ENCODE results near the gene PAEP. TPM values are rescaled to one million over a fixed set of nuclear protein-coding genes. Genes with fewer than 3 reads are reported as not detected.

PAEP gene
- polyA plus RNA-seq, 1 donor (not counting 4 experiments of a cell fraction or from before 2014, with no cell fraction given), result not detected

- TF ChIP-seq, protein P1, sequence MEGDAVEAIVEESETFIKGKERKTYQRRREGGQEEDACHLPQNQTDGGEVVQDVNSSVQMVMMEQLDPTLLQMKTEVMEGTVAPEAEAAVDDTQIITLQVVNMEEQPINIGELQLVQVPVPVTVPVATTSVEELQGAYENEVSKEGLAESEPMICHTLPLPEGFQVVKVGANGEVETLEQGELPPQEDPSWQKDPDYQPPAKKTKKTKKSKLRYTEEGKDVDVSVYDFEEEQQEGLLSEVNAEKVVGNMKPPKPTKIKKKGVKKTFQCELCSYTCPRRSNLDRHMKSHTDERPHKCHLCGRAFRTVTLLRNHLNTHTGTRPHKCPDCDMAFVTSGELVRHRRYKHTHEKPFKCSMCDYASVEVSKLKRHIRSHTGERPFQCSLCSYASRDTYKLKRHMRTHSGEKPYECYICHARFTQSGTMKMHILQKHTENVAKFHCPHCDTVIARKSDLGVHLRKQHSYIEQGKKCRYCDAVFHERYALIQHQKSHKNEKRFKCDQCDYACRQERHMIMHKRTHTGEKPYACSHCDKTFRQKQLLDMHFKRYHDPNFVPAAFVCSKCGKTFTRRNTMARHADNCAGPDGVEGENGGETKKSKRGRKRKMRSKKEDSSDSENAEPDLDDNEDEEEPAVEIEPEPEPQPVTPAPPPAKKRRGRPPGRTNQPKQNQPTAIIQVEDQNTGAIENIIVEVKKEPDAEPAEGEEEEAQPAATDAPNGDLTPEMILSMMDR (optimal IDR thresholded peaks at IDR 0.05 in 1 of 3, IDR thresholded peaks at IDR 0.05 in 1 of 3, conservative IDR thresholded peaks at IDR 0.05 in 1 of 3; ENCODE audit: extremely low read depth in 1 of 3, insufficient read depth in 2 of 3, low read length in 3 of 3), result no peak
- TF ChIP-seq EZH2 (IDR thresholded peaks at IDR 0.05; ENCODE audit: low read length), result no peak
- H3K27me3 ChIP-seq (ENCODE audit: control insufficient read depth, extremely low read depth, insufficient read depth, low read length), result no peaks in the 10 kb centered on the region
- DNase-seq (ENCODE audit: low read depth, low spot score) (no peak), FAIRE-seq (no peak)
- no peaks in the 10 kb centered on the region for H3K4me1 ChIP-seq (ENCODE audit: control insufficient read depth, extremely low read depth, insufficient read depth, low read length)
- H3K4me2 ChIP-seq (ENCODE audit: control insufficient read depth, extremely low read depth, insufficient read depth, low read depth, low read length), result no peak overlapping the region
- H4K20me1 ChIP-seq (ENCODE audit: control insufficient read depth, extremely low read depth, insufficient read depth, low read length), result no peaks in the 10 kb centered on the region
- H3K27ac ChIP-seq (ENCODE audit: control insufficient read depth, insufficient read depth, low read length), result no peak overlapping the region
- no peaks in the 10 kb centered on the region for H3K79me2 ChIP-seq (ENCODE audit: control insufficient read depth, insufficient read depth, low read length)
- H3K4me3 ChIP-seq (ENCODE audit: control insufficient read depth in 2 of 3, extremely low read depth in 1 of 3, insufficient read depth in 2 of 3, low read depth in 1 of 3, low read length in 3 of 3), result no peak overlapping the region
- dilution Hi-C loops (cut with MboI; ENCODE audit: extremely low pct_ligation_motif_present, low sequenced_read_pairs), result no loop called here
- H3K9me1 ChIP-seq (ENCODE audit: control insufficient read depth, extremely low read depth, insufficient read depth, low read length), result no peaks in the 10 kb centered on the region
- H3K9ac ChIP-seq (ENCODE audit: control insufficient read depth, extremely low read depth, insufficient read depth, low read length), result no peak overlapping the region
- no peaks in the 10 kb centered on the region for H3K9me3 ChIP-seq (ENCODE audit: control insufficient read depth, low read depth, low read length)
- no peak overlapping the region for H2AFZ ChIP-seq (ENCODE audit: control insufficient read depth, low read length)
- no peaks in the 10 kb centered on the region for H3K36me3 ChIP-seq (ENCODE audit: control insufficient read depth in 2 of 2, extremely low read depth in 1 of 2, insufficient read depth in 2 of 2, low read length in 2 of 2)
Measured at GRCh38 chr9:135573124-135573523, 11.6 kb downstream of the PAEP start.

DNA sequence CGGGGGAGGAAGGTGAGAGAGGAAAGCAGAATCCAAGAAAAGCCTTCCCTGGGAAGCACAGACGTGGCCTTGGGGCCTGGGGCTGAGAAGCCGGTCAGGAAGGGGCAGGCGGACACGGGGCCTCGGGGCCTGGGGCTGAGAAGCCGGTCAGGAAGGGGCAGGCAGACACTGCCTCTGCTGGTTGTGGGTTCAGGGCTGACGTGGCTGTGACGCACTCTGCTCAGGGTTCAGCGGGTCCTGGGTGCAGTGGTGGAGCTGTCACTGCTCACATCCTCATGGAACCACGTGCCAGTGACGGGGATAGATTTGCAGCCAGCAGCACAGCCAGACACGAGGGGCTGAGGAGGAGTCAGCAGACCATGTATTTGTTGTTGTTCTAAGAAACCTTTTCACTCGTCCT lies 12.8 kb downstream of the PAEP start:
- Histone ChIP-seq H2AFZ (ENCODE audit: control insufficient read depth, low read length) (no peak overlapping the region), H3K4me3 (ENCODE audit: control insufficient read depth in 2 of 3, extremely low read depth in 1 of 3, insufficient read depth in 2 of 3, low read depth in 1 of 3, low read length in 3 of 3) (no peak overlapping the region), H3K9me1 (ENCODE audit: control insufficient read depth, extremely low read depth, insufficient read depth, low read length) (no peaks in the 10 kb centered on the region), H3K27ac (ENCODE audit: control insufficient read depth, insufficient read depth, low read length) (no peak overlapping the region), H3K4me2 (ENCODE audit: control insufficient read depth, extremely low read depth, insufficient read depth, low read depth, low read length) (no peak overlapping the region), H3K4me1 (ENCODE audit: control insufficient read depth, extremely low read depth, insufficient read depth, low read length) (no peaks in the 10 kb centered on the region), H3K36me3 (ENCODE audit: control insufficient read depth in 2 of 2, extremely low read depth in 1 of 2, insufficient read depth in 2 of 2, low read length in 2 of 2) (no peaks in the 10 kb centered on the region), H3K9me3 (ENCODE audit: control insufficient read depth, low read depth, low read length) (no peaks in the 10 kb centered on the region), H3K79me2 (ENCODE audit: control insufficient read depth, insufficient read depth, low read length) (no peaks in the 10 kb centered on the region), H3K9ac (ENCODE audit: control insufficient read depth, extremely low read depth, insufficient read depth, low read length) (no peak overlapping the region), H4K20me1 (ENCODE audit: control insufficient read depth, extremely low read depth, insufficient read depth, low read length) (no peaks in the 10 kb centered on the region), H3K27me3 (ENCODE audit: control insufficient read depth, extremely low read depth, insufficient read depth, low read length) (no peaks in the 10 kb centered on the region)
- dilution Hi-C loops (cut with MboI; ENCODE audit: extremely low pct_ligation_motif_present, low sequenced_read_pairs), result no loop called here
- FAIRE-seq (no peak), DNase-seq (ENCODE audit: low read depth, low spot score) (no peak)
- TF ChIP-seq EZH2 (IDR thresholded peaks at IDR 0.05; ENCODE audit: low read length), result no peak
- TF ChIP-seq, protein P1 (optimal IDR thresholded peaks at IDR 0.05 in 1 of 3, IDR thresholded peaks at IDR 0.05 in 1 of 3, conservative IDR thresholded peaks at IDR 0.05 in 1 of 3; ENCODE audit: extremely low read depth in 1 of 3, insufficient read depth in 2 of 3, low read length in 3 of 3), result no peak
